Midbrain (tissue), 1 donor: ENCODE data around the gene SCARB1.

ENCODE experiments used
- DNase-seq: peaks from one replicate; lab custom pipeline; 2025; lab: John Stamatoyannopoulos, UW

The SCARB1 gene

GRCh38 chr12:124730455-124730932 is 133.2 kb downstream of the SCARB1 start:
- no peak for DNase-seq

GRCh38 chr12:124727922-124728321 is 135.7 kb downstream of the SCARB1 start:
- DNase-seq = no peak

GRCh38 chr12:124727264-124727800 is 136.3 kb downstream of the SCARB1 start:
- DNase-seq = peak; percentile 61
